ENCODE data around the gene IWS1. TPM values are rescaled to one million over a fixed set of nuclear protein-coding genes. Genes with fewer than 3 reads are reported as not detected.
"Not testable (repeated sequence)": the region's sequence is repeated elsewhere in the genome, so short reads cannot be mapped to it uniquely, and the experiment has no call there.

IWS1 gene
- polyA plus RNA-seq, 2 of the 4 experiments (the other 2 are of a cell fraction), result 56.6 to 69.1 TPM

DNA sequence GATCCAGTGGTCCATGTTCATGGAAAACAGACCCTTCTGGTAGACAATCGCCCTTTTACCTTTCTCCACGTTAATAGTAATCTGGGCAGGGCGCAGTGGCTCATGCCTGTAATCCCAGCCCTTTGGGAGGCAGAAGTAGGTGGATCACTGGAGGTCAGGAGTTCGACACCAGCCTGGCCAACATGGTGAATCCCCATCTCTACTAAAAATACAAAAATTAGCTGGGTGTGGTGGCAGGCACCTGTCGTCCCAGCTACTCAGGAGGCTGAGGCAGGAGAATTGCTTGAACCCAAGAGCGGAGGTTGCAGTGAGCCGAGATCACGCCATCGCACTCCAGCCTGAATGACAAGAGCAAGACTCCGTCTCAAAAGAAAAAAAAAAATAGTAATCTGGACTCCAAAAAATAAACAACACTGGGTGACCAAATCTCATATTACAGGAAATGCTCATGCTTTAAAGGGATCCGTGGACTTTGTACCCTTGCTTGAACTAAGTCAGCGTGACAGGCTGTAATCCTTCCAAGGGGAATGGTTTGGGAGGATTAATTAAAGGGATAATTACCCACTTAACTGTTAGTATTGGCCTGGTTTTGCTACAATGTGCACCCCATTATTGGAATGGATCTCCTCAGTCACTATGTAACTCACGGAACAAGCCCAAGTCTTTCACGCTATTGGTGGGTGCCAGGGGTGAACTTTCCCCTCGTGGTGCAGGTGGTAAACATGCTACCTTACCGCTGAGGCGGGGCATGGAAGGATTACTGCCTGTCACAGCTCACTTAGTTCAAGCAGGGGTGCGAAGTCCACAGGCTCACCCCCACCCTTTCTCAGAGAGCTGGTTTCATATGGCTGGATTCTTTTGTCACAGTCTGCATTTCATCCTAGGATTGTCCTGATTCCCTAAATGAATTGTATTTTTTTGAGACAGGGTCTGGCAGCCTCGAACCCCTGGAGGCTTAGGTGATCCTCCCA, 71.4 kb downstream of the IWS1 start:
- peak overlapping the region; percentile 57 to 77 for H3K27ac ChIP-seq
- peaks cover 23% of the 10 kb centered on the region for H3K4me1 ChIP-seq
- H3K4me3 ChIP-seq, result no peak overlapping the region
- no peak for TF ChIP-seq EP300 (IDR thresholded peaks at IDR 0.05)
- TF ChIP-seq EHF (CRISPR knock-in tag; IDR thresholded peaks at IDR 0.05), result no peak
- TF ChIP-seq, protein P1, sequence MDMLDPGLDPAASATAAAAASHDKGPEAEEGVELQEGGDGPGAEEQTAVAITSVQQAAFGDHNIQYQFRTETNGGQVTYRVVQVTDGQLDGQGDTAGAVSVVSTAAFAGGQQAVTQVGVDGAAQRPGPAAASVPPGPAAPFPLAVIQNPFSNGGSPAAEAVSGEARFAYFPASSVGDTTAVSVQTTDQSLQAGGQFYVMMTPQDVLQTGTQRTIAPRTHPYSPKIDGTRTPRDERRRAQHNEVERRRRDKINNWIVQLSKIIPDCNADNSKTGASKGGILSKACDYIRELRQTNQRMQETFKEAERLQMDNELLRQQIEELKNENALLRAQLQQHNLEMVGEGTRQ (IDR thresholded peaks at IDR 0.05), result no peak
- no peak for TF ChIP-seq NPAS2 (CRISPR knock-in tag; IDR thresholded peaks at IDR 0.05; ENCODE audit: borderline replicate concordance)
- TF ChIP-seq, protein P2, sequence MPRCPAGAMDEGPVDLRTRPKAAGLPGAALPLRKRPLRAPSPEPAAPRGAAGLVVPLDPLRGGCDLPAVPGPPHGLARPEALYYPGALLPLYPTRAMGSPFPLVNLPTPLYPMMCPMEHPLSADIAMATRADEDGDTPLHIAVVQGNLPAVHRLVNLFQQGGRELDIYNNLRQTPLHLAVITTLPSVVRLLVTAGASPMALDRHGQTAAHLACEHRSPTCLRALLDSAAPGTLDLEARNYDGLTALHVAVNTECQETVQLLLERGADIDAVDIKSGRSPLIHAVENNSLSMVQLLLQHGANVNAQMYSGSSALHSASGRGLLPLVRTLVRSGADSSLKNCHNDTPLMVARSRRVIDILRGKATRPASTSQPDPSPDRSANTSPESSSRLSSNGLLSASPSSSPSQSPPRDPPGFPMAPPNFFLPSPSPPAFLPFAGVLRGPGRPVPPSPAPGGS (IDR thresholded peaks at IDR 0.05), result no peak
- no peak for TF ChIP-seq ZSCAN20 (CRISPR knock-in tag; IDR thresholded peaks at IDR 0.05)
- TF ChIP-seq RFX5 (IDR thresholded peaks at IDR 0.05), result no peak
- no peak for TF ChIP-seq HOXB13 (CRISPR knock-in tag; IDR thresholded peaks at IDR 0.05; ENCODE audit: low read depth)
- peak; percentile 78 to 80; a peak in 5 of 6 replicates for ATAC-seq
- no peaks in the 10 kb centered on the region for H3K9me3 ChIP-seq
- 55% methylated on average over 19 of the region's 19 CpGs for WGBS (ENCODE audit: missing lambda C conversion rate)
- CTCF ChIA-PET, result interaction anchor here (0.5 to 4.2 kb wide), 5 partner anchors 20 to 127 kb away, joined by 3 to 14 read pairs (median 3); no protein-coding TSS in a partner anchor
- POLR2A ChIA-PET, result interaction anchor here (0.6 kb wide), 1 partner anchor 79 kb away, joined by 5 read pairs; no protein-coding TSS in a partner anchor
- peak overlapping the region; percentile 70 for H3K4me2 ChIP-seq
- FAIRE-seq, result no peak
- DNase-seq (ENCODE audit: low read depth in 1 of 2, low spot score in 1 of 2), result peak; percentile 26 to 68

DNA sequence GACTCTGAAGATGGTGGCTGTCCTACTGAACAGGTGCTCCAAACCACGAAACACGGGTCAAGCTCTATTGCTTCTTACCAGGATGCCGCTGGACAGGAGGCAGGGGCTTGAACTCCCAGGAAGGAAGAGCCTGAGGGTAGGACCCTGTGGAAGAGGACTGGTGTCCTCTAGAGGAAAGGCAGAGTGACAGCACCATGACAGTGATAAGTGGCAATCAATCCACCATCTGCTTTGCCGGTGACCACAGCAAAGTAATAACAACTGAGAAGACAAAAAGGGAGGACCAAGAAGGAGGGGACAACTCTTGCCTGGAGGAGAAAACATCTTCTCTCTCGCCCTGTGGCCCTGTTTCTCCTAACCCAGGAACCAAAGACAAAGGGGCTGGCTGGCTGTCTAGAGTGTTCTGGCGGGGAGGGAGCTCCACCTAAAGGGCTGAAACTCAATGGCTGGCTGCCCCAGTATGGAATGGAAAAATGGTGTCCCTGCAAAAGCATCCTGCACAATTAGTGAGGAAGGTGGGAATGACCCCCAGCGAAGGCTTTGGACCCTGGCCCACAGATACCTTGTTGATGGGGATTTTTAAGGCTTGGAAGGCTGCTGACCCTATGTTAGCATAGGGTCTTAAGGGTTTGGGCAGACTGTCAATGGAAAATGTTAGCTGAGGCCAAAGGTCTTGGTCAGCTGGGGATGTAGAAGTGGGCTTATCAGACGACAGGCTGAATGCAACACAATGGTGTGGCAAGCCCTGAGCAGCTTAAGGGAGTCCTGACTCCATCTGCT, 72.7 kb downstream of the IWS1 start:
- H3K9me3 ChIP-seq, result no peaks in the 10 kb centered on the region
- DNase-seq (ENCODE audit: low read depth in 1 of 2, low spot score in 1 of 2) (peak in 1 of 2 experiments; percentile 49), FAIRE-seq (no peak), ATAC-seq (peak in 1 of 2 experiments; percentile 79; a peak in 3 of 6 replicates)
- no peak overlapping the region for H3K27ac ChIP-seq
- 83% methylated on average over 8 of the region's 8 CpGs for WGBS (ENCODE audit: missing lambda C conversion rate)
- H3K4me1 ChIP-seq, result peaks cover 23% of the 10 kb centered on the region
- ChIA-PET POLR2A (no interaction called here), CTCF (interaction anchor here (0.5 to 1.4 kb wide), 7 partner anchors 10 to 386 kb away, joined by 3 to 5 read pairs (median 3); no protein-coding TSS in a partner anchor)
- TF ChIP-seq RAD21 (conservative IDR thresholded peaks at IDR 0.05 in 1 of 2, IDR thresholded peaks at IDR 0.05 in 1 of 2), result peak; percentile 45 to 65; a peak in 4 of 5 replicates
- TF ChIP-seq NPAS2 (CRISPR knock-in tag; IDR thresholded peaks at IDR 0.05; ENCODE audit: borderline replicate concordance), result no peak
- no peak overlapping the region for H3K4me3 ChIP-seq
- no peak overlapping the region; the same call in 2 of the 3 replicates for H3K4me2 ChIP-seq

DNA sequence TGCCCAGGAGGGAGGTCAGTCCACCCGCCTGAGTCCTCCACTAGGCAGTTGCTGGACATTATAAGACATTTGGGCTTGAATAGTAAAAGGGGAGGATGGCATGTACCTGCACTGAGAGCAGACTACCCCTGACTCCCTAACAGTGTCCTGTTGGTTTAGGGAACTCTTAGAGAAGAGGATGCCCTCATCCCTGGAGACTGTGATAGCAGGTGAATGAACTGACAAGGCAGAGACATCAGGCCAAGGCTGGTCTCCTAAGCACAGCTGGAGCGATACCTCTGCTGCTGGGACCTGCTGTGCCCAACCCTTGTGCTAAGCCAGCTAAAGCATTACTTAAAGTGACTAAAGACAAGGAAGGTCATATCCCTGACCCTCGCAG, 73.3 kb downstream of the IWS1 start:
- H3K27ac ChIP-seq, result no peak overlapping the region
- TF ChIP-seq NPAS2 (CRISPR knock-in tag; IDR thresholded peaks at IDR 0.05; ENCODE audit: borderline replicate concordance), result no peak
- TF ChIP-seq, protein P3, sequence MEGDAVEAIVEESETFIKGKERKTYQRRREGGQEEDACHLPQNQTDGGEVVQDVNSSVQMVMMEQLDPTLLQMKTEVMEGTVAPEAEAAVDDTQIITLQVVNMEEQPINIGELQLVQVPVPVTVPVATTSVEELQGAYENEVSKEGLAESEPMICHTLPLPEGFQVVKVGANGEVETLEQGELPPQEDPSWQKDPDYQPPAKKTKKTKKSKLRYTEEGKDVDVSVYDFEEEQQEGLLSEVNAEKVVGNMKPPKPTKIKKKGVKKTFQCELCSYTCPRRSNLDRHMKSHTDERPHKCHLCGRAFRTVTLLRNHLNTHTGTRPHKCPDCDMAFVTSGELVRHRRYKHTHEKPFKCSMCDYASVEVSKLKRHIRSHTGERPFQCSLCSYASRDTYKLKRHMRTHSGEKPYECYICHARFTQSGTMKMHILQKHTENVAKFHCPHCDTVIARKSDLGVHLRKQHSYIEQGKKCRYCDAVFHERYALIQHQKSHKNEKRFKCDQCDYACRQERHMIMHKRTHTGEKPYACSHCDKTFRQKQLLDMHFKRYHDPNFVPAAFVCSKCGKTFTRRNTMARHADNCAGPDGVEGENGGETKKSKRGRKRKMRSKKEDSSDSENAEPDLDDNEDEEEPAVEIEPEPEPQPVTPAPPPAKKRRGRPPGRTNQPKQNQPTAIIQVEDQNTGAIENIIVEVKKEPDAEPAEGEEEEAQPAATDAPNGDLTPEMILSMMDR (IDR thresholded peaks at IDR 0.05), result no peak
- TF ChIP-seq HEYL (CRISPR knock-in tag; IDR thresholded peaks at IDR 0.05), result no peak
- no peak for TF ChIP-seq KDM5A (IDR thresholded peaks at IDR 0.05)
- no peak for TF ChIP-seq POLR2AphosphoS2 (conservative IDR thresholded peaks at IDR 0.05; ENCODE audit: low read length)
- ChIA-PET POLR2A (no interaction called here), CTCF (interaction anchor here (0.6 to 1.4 kb wide), 5 partner anchors 10 to 385 kb away, joined by 3 to 5 read pairs (median 4); no protein-coding TSS in a partner anchor)
- peaks cover 23% of the 10 kb centered on the region for H3K4me1 ChIP-seq
- no peaks in the 10 kb centered on the region for H3K9me3 ChIP-seq
- no peak for DNase-seq (ENCODE audit: low read depth in 1 of 2, low spot score in 1 of 2)
- whole genome bisulfite sequencing (ENCODE audit: missing lambda C conversion rate), result 92% methylated on average over 3 of the region's 3 CpGs
- FAIRE-seq, result no peak
- no peak overlapping the region for H3K4me3 ChIP-seq
- ATAC-seq, result no peak; a peak in 1 of 6 replicates
- H3K4me2 ChIP-seq, result no peak overlapping the region

DNA sequence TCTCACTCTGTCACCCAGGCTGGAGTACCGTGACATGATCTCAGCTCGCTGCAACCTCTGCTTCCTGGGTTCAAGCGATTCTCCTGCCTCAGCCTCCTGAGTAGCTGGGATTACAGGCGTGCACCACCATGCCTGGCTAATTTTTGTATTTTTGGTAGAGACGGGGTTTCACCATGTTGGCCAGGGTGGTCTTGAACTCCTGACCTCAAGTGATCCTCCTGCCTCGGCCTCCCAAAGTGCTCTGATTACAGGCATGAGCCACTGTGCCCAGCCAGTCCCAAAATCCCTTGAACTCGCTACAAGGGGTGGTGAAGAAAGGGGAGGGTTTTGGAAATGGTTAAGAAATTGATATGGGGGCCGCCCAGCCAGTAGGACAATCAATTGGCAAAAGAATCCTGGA, 73.9 kb downstream of the IWS1 start:
- POLR2A ChIA-PET, result not testable (repeated sequence)

More for the DNA sequence above, 73.9 kb downstream of the IWS1 start:
- H3K4me1 ChIP-seq, result peaks cover 23% of the 10 kb centered on the region
- not testable (repeated sequence) for FAIRE-seq; ATAC-seq; H3K27ac ChIP-seq; DNase-seq (ENCODE audit: low read depth in 1 of 2, low spot score in 1 of 2); H3K4me3 ChIP-seq; H3K4me2 ChIP-seq; H3K9me3 ChIP-seq
- 89% methylated on average over 7 of the region's 8 CpGs for WGBS (ENCODE audit: missing lambda C conversion rate)
- CTCF ChIA-PET, result interaction anchor here (1.0 to 2.9 kb wide), 4 partner anchors 9 to 128 kb away, joined by 3 to 8 read pairs (median 4); no protein-coding TSS in a partner anchor

Data from A549 (cell line).